H1 (cell line): ENCODE results near the gene DCLK1. TPM values are rescaled to one million over a fixed set of nuclear protein-coding genes. Genes with fewer than 3 reads are reported as not detected.

Experiments used
- E2F6 ChIP-seq: IDR thresholded peaks from 2 replicates; pipeline ENCODE4 v1.6.1; 2012; ENCODE audit warnings: inconsistent platforms
- HDAC2 ChIP-seq, 2 experiments: fragments of 300-600 bp in 1 of 2; sonication (generic) in 1 of 2; IDR thresholded peaks; 2 replicates each; pipeline ENCODE4 v1.6.1; 2011 to 2012; ENCODE audit warnings: low read depth in 2 of 2, low read length in 2 of 2, mild to moderate bottlenecking in 2 of 2, moderate library complexity in 2 of 2, borderline replicate concordance in 1 of 2, inconsistent platforms in 1 of 2
- SIN3A ChIP-seq, 2 experiments: IDR thresholded peaks in 1 of 2; conservative IDR thresholded peaks in 1 of 2; 2 replicates each; pipeline ENCODE4 v1.6.1; 2011 to 2012; ENCODE audit warnings: low read length in 2 of 2, improper control_type of control experiment in 1 of 2, low read depth in 1 of 2, mild to moderate bottlenecking in 1 of 2
- polyA plus RNA-seq, 7 experiments: library from polyadenylated mRNA; depleted of rRNA in 3 of 7; stranded (reverse) in 5 of 7; unstranded in 2 of 7; fragments of >200 nt in 5 of 7; fragments of 200-250 nt in 2 of 7; gene quantifications; 1 replicate in 5 of 7; 2 replicates in 1 of 7; 4 replicates in 1 of 7; pipeline versions ENCODE4 v1.2.1 to v1.2.3, GENCODE V29; 2011 to 2013; ENCODE audit warnings: missing spikeins in 2 of 7, mixed read lengths in 2 of 7
- total RNA-seq: library from RNA; stranded (reverse); fragmentation: NEBNext Ultra II Directional; extraction: Animal tissue kit (Norgen Biotek cat#: 25700); gene quantifications from 2 replicates; pipeline ENCODE4 v1.2.1, GENCODE V29; 2021

Gene DCLK1
- total and polyA plus RNA-seq, 2 of the 8 experiments (the other 6 are each of a cell fraction or from before 2014, with no cell fraction given), result 22.8 to 41.0 TPM

DNA sequence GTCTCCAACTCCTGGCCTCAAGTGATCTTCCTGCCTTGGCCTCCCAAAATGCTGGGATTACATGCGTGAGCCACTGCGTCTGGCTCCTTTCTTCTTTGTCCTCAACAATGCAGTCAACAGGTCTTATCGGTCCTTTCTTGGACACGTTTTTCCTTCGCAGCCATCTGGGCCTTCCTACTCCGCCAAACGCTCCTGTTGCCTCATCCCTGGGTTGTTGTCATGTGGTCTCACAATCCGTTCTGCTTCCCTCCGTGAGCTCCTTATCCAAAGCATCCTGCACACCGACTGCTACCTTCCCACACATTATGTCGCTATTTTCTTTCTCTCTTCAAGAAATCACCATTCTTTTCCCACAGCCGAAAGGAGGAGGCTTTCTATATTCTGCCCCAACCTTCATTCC is 306.8 kb downstream of the DCLK1 start (continued):
- TF ChIP-seq HDAC2 (IDR thresholded peaks at IDR 0.05; ENCODE audit: borderline replicate concordance in 1 of 2, low read depth in 2 of 2, low read length in 2 of 2) (no peak), E2F6 (no peak), SIN3A (conservative IDR thresholded peaks at IDR 0.05 in 1 of 2, IDR thresholded peaks at IDR 0.05 in 1 of 2; ENCODE audit: low read depth in 1 of 2, low read length in 2 of 2) (no peak)
